NCI-H2227 (cell line): Measurements from ENCODE around the gene ADCYAP1.
A peak's percentile ranks its signal among the peaks of the same experiment; 100 is the strongest.

Experiments
- DNase-seq: peaks from one replicate; lab custom pipeline; 2025; ENCODE audit not compliant: unreplicated experiment; lab: John Stamatoyannopoulos, UW

ADCYAP1 gene

GRCh38 chr18:908758-909724 lies 4.4 kb downstream of the ADCYAP1 start:
- peak; percentile 6 for DNase-seq

GRCh38 chr18:910247-910646 lies 5.6 kb downstream of the ADCYAP1 start:
- DNase-seq: no peak

- no peak for DNase-seq
Observed at GRCh38 chr18:911025-911424, 6.4 kb downstream of the ADCYAP1 start.

- DNase-seq: no peak
Observed at GRCh38 chr18:911486-911885, 6.8 kb downstream of the ADCYAP1 start.

GRCh38 chr18:916562-916961 lies 11.9 kb downstream of the ADCYAP1 start:
- no peak for DNase-seq

GRCh38 chr18:919078-919477 lies 14.4 kb downstream of the ADCYAP1 start:
- no peak for DNase-seq

GRCh38 chr18:923144-923866 lies 18.6 kb downstream of the ADCYAP1 start:
- no peak for DNase-seq

- no peak for DNase-seq
Observed at GRCh38 chr18:924987-925386, 20.3 kb downstream of the ADCYAP1 start.

GRCh38 chr18:926946-927345 lies 22.3 kb downstream of the ADCYAP1 start:
- no peak for DNase-seq

- no peak for DNase-seq
Observed at GRCh38 chr18:933082-933481, 28.4 kb downstream of the ADCYAP1 start.

- no peak for DNase-seq
Observed at GRCh38 chr18:934518-935133, 30.0 kb downstream of the ADCYAP1 start.

GRCh38 chr18:936941-937340 lies 32.3 kb downstream of the ADCYAP1 start:
- no peak for DNase-seq

GRCh38 chr18:939166-939565 lies 34.5 kb downstream of the ADCYAP1 start:
- no peak for DNase-seq

GRCh38 chr18:939958-940357 lies 35.3 kb downstream of the ADCYAP1 start:
- DNase-seq: no peak

- DNase-seq: no peak
Observed at GRCh38 chr18:941331-941730, 36.7 kb downstream of the ADCYAP1 start.

GRCh38 chr18:944440-944839 lies 39.8 kb downstream of the ADCYAP1 start:
- no peak for DNase-seq

- DNase-seq: no peak
Observed at GRCh38 chr18:949724-950631, 45.3 kb downstream of the ADCYAP1 start.

GRCh38 chr18:950882-951495 lies 46.3 kb downstream of the ADCYAP1 start:
- DNase-seq: no peak

- no peak for DNase-seq
Observed at GRCh38 chr18:955384-956066, 50.9 kb downstream of the ADCYAP1 start.

- DNase-seq: no peak
Observed at GRCh38 chr18:957829-958228, 53.2 kb downstream of the ADCYAP1 start.
